Measurements from ENCODE around the gene HORMAD2. TPM values are rescaled to one million over a fixed set of nuclear protein-coding genes. Genes with fewer than 3 reads are reported as not detected.

Gene HORMAD2
- total RNA-seq, 1 donor from 2014 or later = not detected

- DNase-seq (ENCODE audit: low read depth, low spot score) = no peak
- H3K4me3 Mint-ChIP-seq = no peak overlapping the region
- TF ChIP-seq CTCF (conservative IDR thresholded peaks at IDR 0.05) = no peak
- H3K27me3 Mint-ChIP-seq (ENCODE audit: low read depth) = peaks cover 3% of the 10 kb centered on the region
- no peaks in the 10 kb centered on the region for H3K4me1 Mint-ChIP-seq
- no peaks in the 10 kb centered on the region for H3K36me3 Mint-ChIP-seq (ENCODE audit: low read depth)
- no peak overlapping the region for H3K27ac Mint-ChIP-seq (ENCODE audit: unreplicated experiment)
- no peaks in the 10 kb centered on the region for H3K9me3 Mint-ChIP-seq
These were observed 139.5 kb downstream of the HORMAD2 start for GRCh38 chr22:30219668-30220278.

- DNase-seq (ENCODE audit: low read depth, low spot score) = no peak
- Mint-ChIP-seq H3K36me3 (ENCODE audit: low read depth) (no peaks in the 10 kb centered on the region), H3K9me3 (no peaks in the 10 kb centered on the region), H3K4me3 (no peak overlapping the region), H3K27ac (ENCODE audit: unreplicated experiment) (no peak overlapping the region), H3K4me1 (no peaks in the 10 kb centered on the region), H3K27me3 (ENCODE audit: low read depth) (peaks cover 3% of the 10 kb centered on the region)
- no peak for TF ChIP-seq CTCF (conservative IDR thresholded peaks at IDR 0.05)
These were observed 140.2 kb downstream of the HORMAD2 start for GRCh38 chr22:30220338-30221012.

- Mint-ChIP-seq H3K27ac (ENCODE audit: unreplicated experiment) (no peak overlapping the region), H3K9me3 (no peaks in the 10 kb centered on the region), H3K4me1 (peaks cover 4% of the 10 kb centered on the region), H3K27me3 (ENCODE audit: low read depth) (peaks cover 3% of the 10 kb centered on the region), H3K36me3 (ENCODE audit: low read depth) (no peaks in the 10 kb centered on the region), H3K4me3 (no peak overlapping the region)
- TF ChIP-seq CTCF (conservative IDR thresholded peaks at IDR 0.05) = no peak
- no peak for DNase-seq (ENCODE audit: low read depth, low spot score)
These were observed 141.1 kb downstream of the HORMAD2 start for GRCh38 chr22:30221121-30221992.

GRCh38 chr22:30222321-30222720 lies 142.1 kb downstream of the HORMAD2 start:
- Mint-ChIP-seq H3K27me3 (ENCODE audit: low read depth) (peaks cover 3% of the 10 kb centered on the region), H3K9me3 (no peaks in the 10 kb centered on the region), H3K4me3 (no peak overlapping the region), H3K4me1 (peaks cover 7% of the 10 kb centered on the region), H3K27ac (ENCODE audit: unreplicated experiment) (no peak overlapping the region), H3K36me3 (ENCODE audit: low read depth) (no peaks in the 10 kb centered on the region)
- TF ChIP-seq CTCF (conservative IDR thresholded peaks at IDR 0.05) = no peak
- DNase-seq (ENCODE audit: low read depth, low spot score) = no peak

- Mint-ChIP-seq H3K9me3 (no peaks in the 10 kb centered on the region), H3K27me3 (ENCODE audit: low read depth) (peaks cover 3% of the 10 kb centered on the region), H3K4me1 (peaks cover 7% of the 10 kb centered on the region), H3K36me3 (ENCODE audit: low read depth) (no peaks in the 10 kb centered on the region), H3K27ac (ENCODE audit: unreplicated experiment) (no peak overlapping the region), H3K4me3 (no peak overlapping the region)
- no peak for TF ChIP-seq CTCF (conservative IDR thresholded peaks at IDR 0.05)
- DNase-seq (ENCODE audit: low read depth, low spot score) = no peak
These were observed 143.0 kb downstream of the HORMAD2 start for GRCh38 chr22:30223303-30223702.

Data from neural crest cell (in vitro differentiated cells).